Mucosa of descending colon (tissue), 3 donors: ENCODE data around the gene RGMB. TPM values are rescaled to one million over a fixed set of nuclear protein-coding genes. Genes with fewer than 3 reads are reported as not detected.

Experiments used
- ATAC-seq: fragments of 200-7000 bp; cut with Tn5 transposase; one replicate; pipeline ENCODE4 v1.9.1; 2020; ENCODE audit warnings: mild to moderate bottlenecking, moderate library complexity
- DNase-seq, 3 donors: peaks; one replicate each; pipeline ENCODE4 v3.0.0-alpha.2; 2020
- H3K36me3 ChIP-seq: fragments of 200-600 bp; one replicate; pipeline ENCODE4 v1.8.0; 2021; ENCODE audit warnings: low read depth, mild to moderate bottlenecking
- H3K4me1 ChIP-seq: fragments of 200-600 bp; one replicate; pipeline ENCODE4 v1.8.0; 2021; ENCODE audit warnings: low read depth, mild to moderate bottlenecking
- H3K4me3 ChIP-seq: fragments of 200-600 bp; one replicate; pipeline ENCODE4 v1.8.0; 2021; ENCODE audit warnings: mild to moderate bottlenecking
- H3K9me3 ChIP-seq: fragments of 200-600 bp; one replicate; pipeline ENCODE4 v1.8.0; 2021; ENCODE audit warnings: mild to moderate bottlenecking
- intact Hi-C, 2 donors: fragments of 100-400 bp; cut with DNase I in 1 of 2; cut with micrococcal nuclease in 1 of 2; formaldehyde crosslinking; loops; one replicate each; pipeline versions ENCODE4 v1.11.0 to v1.11.1; 2022; cut with DNase I, micrococcal nuclease
- total RNA-seq, 3 donors: library from RNA; stranded (reverse); fragmentation: NEBNext Ultra II Directional in 2 of 3; extraction: Animal tissue kit (Norgen Biotek cat#: 25700) in 2 of 3; gene quantifications; one replicate each; pipeline versions ENCODE4 v1.2.1 to v1.2.4, GENCODE V29; 2021 to 2023
- TF ChIP-seq, protein P1 (sequence below): fragments of 200-600 bp; IDR thresholded peaks from one replicate; pipeline ENCODE4 v1.8.0; 2022; ENCODE audit warnings: antibody characterized with exemption, mild to moderate bottlenecking
- donor health status: DM: no; HTN: no; CAD: no; lungs with moderate emphysema.
- donor health status: DM: no; HTN: no; CAD: no.
- donor health status: DM: no; HTN: yes; CAD: no.

Gene RGMB
- total RNA-seq, 3 donors from 2014 or later = 38.2 to 76.6 (median 60.7) TPM

DNA sequence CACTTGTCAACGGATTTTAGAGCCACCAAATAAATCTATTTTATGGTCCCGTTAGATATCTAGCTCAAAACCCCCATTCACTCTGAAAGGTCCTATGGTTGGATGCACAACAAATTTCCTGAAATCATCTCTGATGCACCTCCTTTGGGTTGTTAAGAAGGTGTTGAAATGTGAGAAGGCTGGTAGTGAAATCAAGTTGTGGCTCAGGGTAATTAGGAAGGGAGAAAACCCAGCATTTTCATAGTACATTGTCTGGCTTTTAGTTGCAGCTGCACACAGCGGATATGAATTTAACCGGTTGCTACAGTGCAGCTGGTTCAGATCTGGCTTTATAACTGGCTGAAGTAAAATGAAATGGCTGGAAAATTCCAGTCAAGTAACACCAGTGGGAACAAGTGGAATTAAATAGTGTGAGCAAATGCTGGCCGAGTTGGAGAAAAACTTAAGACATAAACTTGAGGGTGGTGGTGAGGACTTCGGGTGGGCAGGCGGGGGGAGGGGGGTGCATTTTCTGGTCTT, 17.6 kb downstream of the RGMB start:
- Histone ChIP-seq H3K4me1 (peaks cover 56% of the 10 kb centered on the region), H3K4me3 (no peak overlapping the region), H3K9me3 (no peaks in the 10 kb centered on the region), H3K36me3 (no peaks in the 10 kb centered on the region)
- intact Hi-C loops = no loop called here
- ATAC-seq (no peak), DNase-seq (no peak)
- TF ChIP-seq, protein P1, sequence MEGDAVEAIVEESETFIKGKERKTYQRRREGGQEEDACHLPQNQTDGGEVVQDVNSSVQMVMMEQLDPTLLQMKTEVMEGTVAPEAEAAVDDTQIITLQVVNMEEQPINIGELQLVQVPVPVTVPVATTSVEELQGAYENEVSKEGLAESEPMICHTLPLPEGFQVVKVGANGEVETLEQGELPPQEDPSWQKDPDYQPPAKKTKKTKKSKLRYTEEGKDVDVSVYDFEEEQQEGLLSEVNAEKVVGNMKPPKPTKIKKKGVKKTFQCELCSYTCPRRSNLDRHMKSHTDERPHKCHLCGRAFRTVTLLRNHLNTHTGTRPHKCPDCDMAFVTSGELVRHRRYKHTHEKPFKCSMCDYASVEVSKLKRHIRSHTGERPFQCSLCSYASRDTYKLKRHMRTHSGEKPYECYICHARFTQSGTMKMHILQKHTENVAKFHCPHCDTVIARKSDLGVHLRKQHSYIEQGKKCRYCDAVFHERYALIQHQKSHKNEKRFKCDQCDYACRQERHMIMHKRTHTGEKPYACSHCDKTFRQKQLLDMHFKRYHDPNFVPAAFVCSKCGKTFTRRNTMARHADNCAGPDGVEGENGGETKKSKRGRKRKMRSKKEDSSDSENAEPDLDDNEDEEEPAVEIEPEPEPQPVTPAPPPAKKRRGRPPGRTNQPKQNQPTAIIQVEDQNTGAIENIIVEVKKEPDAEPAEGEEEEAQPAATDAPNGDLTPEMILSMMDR = no peak

DNA sequence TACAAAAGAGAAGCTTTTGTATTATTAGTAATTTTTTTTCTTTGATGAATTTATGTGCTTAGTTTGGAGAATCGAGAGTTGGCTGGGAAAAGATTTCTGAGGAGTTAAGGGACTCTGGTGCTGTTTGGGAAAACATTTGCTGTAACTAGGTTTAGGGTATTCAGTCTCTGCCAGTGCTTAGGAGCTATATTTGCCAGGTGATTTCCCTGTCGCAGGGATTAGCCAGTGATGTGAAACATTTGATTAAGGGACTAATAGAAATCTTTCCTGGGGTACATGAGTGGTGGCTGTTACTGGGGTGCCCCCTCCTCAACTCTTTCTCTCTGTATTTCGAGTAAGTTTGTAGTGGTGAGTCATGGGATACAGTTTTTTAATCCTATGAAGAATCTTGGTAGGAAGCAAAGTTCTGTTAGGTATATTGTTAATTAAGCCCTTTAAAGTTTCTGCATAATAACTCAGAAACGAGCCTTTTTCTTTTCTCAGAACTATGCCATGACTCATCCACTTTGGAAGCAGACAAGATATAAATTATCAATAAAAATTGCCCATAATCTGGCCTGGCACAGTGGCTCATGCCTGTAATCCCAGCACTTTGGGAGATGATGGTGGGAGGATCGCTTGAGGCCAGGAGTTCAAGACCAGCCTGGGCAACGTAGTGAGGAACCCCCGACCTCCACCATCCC, 18.6 kb downstream of the RGMB start:
- Histone ChIP-seq H3K36me3 (no peaks in the 10 kb centered on the region), H3K4me3 (no peak overlapping the region), H3K9me3 (no peaks in the 10 kb centered on the region), H3K4me1 (peaks cover 46% of the 10 kb centered on the region)
- DNase-seq (no peak), ATAC-seq (no peak)
- intact Hi-C loops = no loop called here
- TF ChIP-seq, protein P1 = no peak

- Histone ChIP-seq H3K9me3 (no peaks in the 10 kb centered on the region), H3K4me3 (no peak overlapping the region), H3K4me1 (peaks cover 36% of the 10 kb centered on the region), H3K36me3 (no peaks in the 10 kb centered on the region)
- intact Hi-C loops = no loop called here
- DNase-seq (peak in 1 of 3 donors; percentile 39), ATAC-seq (no peak)
- TF ChIP-seq, protein P1 = no peak
Observed at GRCh38 chr5:98793223-98793622, 19.8 kb downstream of the RGMB start.

DNA sequence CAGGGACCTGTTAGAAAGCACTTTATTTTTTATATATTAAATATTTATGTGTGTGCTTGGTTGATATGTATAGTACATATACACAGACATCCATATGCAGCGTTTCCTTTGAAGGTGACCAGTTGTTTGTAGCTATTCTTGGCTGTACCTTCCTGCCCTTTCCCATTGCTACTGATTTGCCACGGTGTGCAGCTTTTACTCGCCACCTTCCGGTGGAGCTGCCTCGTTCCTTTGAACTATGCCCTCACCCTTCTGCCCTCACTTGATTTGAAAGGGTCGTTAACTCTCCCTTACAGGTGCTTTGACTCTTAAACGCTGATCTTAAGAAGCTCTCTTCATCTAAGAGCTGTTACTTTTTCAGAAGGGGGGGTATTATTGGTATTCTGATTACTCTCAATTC, 20.5 kb downstream of the RGMB start:
- TF ChIP-seq, protein P1 = no peak
- intact Hi-C loops = no loop called here
- ATAC-seq (peak; percentile 58), DNase-seq (peak in 1 of 3 donors; percentile 55)
- no peak overlapping the region for H3K4me3 ChIP-seq
- H3K9me3 ChIP-seq = no peaks in the 10 kb centered on the region
- no peaks in the 10 kb centered on the region for H3K36me3 ChIP-seq
- peaks cover 29% of the 10 kb centered on the region for H3K4me1 ChIP-seq

- intact Hi-C loops = no loop called here
- TF ChIP-seq, protein P1 = no peak
- H3K4me3 ChIP-seq = no peak overlapping the region
- no peaks in the 10 kb centered on the region for H3K9me3 ChIP-seq
- H3K36me3 ChIP-seq = no peaks in the 10 kb centered on the region
- ATAC-seq (no peak), DNase-seq (no peak)
- peaks cover 26% of the 10 kb centered on the region for H3K4me1 ChIP-seq
Observed at GRCh38 chr5:98794414-98795080, 21.1 kb downstream of the RGMB start.
